HG03103 (cell line): ENCODE measurements around the gene RAB40C.

Source experiments
- ATAC-seq: cut with Tn5 transposase; IDR thresholded peaks from one replicate; pipeline ENCODE4 v1.9.1; 2021; ENCODE audit warnings: low read depth; ENCODE audit not compliant: unreplicated experiment

Gene RAB40C

GRCh38 chr16:660459-661183 is 70.8 kb downstream of the RAB40C start:
- peak; percentile 47 for ATAC-seq

GRCh38 chr16:661184-661821 is 71.4 kb downstream of the RAB40C start:
- ATAC-seq = no peak

DNA sequence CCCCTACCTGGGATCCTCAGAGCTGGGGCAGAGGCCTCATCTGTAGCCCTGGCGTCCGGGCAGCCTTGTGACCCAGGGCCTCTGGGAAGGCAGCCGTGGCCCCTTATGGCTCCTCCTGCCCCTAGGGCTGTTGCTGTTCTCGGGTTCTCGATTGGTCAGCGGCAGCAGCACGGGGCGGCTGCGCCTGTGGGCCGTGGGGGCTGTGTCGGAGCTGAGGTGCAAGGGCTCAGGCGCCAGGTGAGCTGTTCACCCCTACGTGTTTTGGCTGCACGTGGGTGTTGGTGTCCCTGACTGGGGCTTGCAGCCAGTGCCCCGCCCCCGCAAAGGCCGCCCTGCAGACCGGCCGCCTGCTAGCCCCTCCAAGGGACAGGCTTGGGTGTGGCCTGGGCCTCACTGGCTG is 72.2 kb downstream of the RAB40C start:
- ATAC-seq = no peak

DNA sequence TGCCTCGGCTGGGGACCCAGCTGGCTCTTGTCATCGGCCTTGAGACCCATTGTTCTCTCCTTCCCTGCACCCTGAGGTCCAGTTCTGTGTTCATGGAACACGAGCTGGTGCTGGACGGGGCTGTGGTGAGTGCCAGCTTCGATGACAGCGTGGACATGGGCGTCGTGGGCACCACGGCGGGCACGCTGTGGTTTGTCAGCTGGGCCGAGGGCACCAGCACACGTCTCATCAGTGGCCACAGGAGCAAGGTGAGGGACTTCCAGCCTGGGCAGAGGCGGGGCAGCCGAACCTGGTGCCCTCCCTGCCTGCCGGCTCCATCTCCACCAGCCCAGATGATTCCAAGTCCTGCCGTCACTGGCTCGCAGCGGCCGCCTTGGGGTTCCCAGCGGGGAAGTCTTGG is 72.7 kb downstream of the RAB40C start:
- ATAC-seq = no peak

DNA sequence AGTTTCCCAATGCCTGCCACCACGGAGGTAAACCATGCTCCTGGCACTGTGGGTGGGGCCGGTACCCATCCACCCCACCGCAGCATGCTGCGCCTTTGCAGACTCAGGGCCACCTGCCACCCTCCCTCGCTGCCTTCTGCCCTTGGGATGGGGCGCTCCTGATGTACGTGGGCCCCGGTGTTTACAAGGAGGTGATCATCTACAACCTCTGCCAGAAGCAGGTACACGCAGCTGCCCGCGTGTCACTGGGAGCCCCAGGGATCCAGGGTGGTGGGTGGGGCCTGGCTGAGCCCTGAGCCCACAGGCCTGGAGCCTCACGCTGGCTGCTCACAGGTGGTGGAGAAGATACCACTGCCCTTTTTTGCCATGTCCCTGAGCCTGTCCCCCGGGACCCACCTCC is 76.7 kb downstream of the RAB40C start:
- ATAC-seq = no peak

DNA sequence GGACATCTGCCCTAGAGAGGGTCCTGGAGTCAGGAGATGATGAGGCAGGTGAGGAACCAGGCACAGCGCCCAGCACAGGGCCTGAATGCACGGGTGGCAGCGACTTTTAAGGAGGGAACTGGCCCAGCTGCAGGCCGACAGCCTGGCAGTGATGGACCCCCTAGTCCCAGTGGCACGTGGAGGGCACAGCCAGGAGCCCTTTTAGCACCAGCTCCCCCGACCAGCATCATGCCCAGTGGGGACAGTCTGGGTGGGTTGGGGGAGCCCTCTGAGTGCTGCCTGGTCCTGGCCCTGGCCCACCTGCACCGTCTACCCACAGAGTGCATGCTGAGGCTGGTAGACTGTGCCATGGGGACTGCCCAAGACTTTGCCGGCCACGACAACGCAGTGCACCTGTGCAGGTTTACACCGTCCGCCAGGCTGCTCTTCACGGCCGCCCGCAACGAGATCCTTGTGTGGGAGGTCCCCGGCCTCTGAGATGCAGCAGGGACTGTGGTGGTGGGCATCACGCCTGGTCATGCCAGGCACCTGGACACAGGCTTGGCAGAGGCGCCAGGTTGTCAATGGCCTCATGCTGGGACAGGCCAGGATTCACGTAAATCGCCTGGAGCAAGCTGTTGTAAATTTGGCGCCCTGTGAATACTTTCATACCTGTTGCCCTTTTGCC is 77.4 kb downstream of the RAB40C start:
- no peak for ATAC-seq

DNA sequence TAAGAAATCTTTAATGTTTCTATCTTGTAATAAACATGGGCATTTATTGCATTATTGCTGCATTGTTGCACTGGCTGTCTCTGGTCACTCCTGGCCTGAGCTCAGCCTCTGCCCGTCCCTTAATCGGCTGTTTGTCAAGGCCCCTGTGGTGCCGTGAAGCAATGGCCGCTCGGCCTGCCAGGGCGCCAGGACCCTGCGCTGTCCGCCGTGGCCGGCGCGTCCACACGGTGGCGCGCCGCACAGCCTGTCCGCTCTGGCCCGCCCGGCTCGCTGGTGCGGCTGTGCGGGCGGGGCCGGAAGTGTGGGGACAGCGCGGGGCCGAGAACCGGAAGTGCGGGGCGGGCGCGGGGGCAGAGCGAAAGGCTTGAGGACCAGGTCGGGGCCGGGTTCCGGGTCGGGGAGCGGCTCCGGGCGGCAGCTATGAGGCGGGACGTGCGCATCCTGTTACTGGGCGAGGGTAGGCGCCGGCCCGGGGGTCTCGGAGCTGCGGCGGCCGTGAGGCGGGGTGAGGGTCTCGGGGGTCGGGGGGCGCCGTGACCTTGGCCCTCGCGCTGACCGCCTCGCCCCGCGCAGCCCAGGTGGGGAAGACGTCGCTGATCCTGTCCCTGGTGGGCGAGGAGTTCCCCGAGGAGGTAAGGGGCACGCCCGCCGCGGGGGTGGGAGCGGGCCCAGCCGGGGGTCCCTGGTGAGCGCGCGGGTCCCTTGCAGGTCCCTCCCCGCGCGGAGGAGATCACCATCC is 78.1 kb downstream of the RAB40C start, which contains the start of gene RHOT2:
Gene RHOT2 (plus strand): TSS at position 353 of the 739 bp plus-strand sequence. CDS start 68 bp downstream, at position 421.
- ATAC-seq = peak; percentile 72

GRCh38 chr16:668519-669171 is 78.8 kb downstream of the RAB40C start:
- no peak for ATAC-seq

DNA sequence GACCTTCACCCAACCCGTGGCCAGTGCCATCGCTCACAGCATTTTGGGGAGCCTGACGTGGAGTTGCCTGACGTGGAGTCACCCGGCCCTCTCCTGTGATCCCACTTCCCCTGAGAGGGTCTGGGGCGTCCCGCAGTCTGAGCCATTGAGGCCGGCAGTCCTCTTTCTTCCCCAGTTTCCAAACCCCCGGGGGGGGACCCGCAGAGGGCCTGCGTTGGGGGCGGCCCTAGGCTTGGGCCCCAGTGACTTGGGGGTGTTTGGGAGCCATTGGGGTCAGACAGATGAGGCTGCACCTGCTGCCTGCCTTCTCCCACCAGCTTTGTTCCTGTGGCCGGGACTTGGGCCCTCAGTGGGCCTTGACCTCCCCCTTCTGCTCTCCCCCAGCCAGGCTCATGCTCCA is 79.8 kb downstream of the RAB40C start:
- ATAC-seq = no peak

DNA sequence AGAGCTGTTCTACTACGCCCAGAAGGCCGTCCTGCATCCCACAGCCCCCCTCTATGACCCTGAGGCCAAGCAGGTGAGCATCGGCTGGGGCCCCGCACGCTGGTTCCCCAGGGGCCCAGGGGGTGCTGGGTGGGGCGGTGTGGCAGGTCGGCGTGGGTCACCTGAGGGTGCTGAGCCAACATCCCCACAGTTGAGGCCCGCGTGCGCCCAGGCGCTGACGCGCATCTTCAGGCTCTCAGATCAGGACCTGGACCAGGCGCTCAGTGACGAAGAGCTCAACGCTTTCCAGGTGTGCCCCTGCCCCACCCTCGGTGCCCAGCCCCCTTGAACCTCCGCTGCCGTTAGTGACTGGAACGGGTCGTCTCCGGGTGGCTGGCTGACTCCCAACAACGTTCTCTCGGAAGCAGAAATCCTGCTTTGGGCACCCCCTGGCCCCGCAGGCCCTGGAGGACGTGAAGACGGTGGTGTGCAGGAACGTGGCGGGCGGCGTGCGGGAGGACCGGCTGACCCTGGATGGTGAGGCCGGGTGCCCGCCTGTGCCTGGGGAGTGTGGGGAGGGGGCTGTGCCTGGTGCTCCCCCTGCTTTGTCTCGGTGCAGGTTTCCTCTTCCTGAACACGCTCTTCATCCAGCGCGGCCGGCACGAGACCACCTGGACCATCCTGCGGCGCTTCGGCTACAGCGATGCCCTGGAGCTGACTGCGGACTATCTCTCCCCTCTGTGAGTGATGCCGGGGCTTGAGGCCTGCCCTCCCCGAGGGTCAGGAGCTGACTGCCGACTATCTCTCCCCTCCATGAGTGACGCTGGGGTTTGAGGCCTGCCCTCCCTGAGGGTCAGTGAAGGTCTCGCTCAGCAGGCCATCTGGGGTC is 80.9 kb downstream of the RAB40C start:
- no peak for ATAC-seq

GRCh38 chr16:671353-672131 is 81.7 kb downstream of the RAB40C start:
- ATAC-seq = no peak

GRCh38 chr16:672371-672770 is 82.5 kb downstream of the RAB40C start:
- no peak for ATAC-seq

DNA sequence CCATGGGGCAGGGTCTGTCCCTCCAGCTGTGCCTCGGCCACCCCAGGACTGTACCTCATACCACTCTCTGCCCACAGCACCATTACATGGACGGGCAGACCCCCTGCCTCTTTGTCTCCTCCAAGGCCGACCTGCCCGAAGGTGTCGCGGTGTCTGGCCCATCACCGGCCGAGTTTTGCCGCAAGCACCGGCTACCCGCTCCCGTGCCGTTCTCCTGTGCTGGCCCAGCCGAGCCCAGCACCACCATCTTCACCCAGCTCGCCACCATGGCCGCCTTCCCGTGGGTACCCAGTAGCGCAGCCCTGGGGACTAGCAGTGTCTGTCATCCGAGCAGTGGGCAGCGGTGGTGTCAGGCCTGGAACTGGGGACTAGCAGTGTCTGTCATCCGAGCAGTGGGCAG is 83.0 kb downstream of the RAB40C start:
- ATAC-seq = no peak

GRCh38 chr16:673399-673991 is 83.6 kb downstream of the RAB40C start:
- no peak for ATAC-seq

GRCh38 chr16:674214-674881 is 84.5 kb downstream of the RAB40C start:
- ATAC-seq = no peak

DNA sequence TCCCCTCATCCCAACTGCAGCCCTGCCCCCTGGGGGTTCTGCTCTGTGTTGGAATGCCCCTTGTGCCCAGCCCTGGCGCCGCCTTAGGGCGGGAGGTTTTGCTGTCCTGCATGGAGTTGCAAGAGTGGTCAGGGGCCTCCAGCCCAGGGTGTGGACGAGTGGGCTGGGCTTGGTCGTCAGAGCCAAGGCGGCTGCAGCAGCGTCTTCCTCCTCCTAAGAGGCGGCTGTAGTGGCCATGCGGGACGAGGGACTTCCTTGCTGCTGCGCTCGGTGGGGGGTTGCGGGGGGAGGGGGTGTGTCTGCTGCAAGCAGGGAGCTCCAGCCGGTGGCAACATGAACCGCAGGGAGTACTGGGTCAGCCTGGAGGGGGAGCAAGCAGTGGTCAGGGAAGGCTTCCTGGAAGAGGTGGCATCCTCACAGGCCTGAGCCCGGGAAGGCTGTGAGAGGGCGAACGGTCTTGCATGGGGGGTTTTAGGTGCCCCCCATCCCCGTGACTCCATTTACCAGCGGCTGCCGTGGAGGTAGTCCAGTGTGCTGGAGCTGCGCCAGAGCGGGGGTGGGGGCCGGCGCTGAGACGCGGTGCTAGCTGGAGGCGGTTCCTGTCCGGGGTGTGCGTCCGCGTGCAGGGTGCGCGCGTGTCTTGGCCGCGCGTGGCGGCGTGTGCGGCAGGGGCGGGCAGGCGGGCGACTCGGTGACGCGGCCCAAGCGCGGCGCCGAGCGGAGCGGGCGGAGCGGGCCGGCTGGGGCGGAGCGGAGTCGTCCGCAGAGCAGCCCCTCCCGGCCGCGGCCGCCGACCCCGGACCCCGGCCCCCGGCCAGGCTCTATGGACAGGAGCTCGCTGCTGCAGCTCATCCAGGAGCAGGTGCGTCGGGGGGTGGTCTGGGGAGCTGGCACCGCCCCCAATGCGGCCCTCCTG is 85.4 kb downstream of the RAB40C start, which contains the start of gene RHBDL1:
Gene RHBDL1 (plus strand): TSS at position 704 of the 916 bp plus-strand sequence. CDS start 120 bp downstream, at position 824.
- no peak for ATAC-seq
